Transverse colon (tissue), 4 donors: ENCODE measurements around the gene SMARCE1.

ENCODE experiments used
- CTCF ChIP-seq, 5 experiments: fragments of 200-600 bp in 3 of 5; fragments of 450-650 bp in 2 of 5; sonication (generic) in 3 of 5; IDR thresholded peaks; 1 replicate in 2 of 5; 2 replicates in 3 of 5; pipeline ENCODE4 v1.5.1; 2016 to 2017; ENCODE audit warnings: antibody characterized with exemption in 5 of 5, inconsistent platforms in 3 of 5, mild to moderate bottlenecking in 2 of 5, moderate library complexity in 1 of 5
- EP300 ChIP-seq: sonication (generic); formaldehyde crosslinking; IDR thresholded peaks from one replicate; pipeline ENCODE4 v1.6.1; 2017; ENCODE audit warnings: antibody characterized with exemption, low read depth
- POLR2A ChIP-seq: fragments of 450-650 bp; IDR thresholded peaks from one replicate; pipeline ENCODE4 v1.6.1; 2016; ENCODE audit warnings: antibody characterized with exemption, mild to moderate bottlenecking, moderate library complexity
- POLR2AphosphoS5 ChIP-seq, 3 donors: sonication (generic); formaldehyde crosslinking; IDR thresholded peaks; one replicate each; pipeline ENCODE4 v1.6.1; 2016; ENCODE audit warnings: antibody characterized with exemption in 3 of 3

- TF ChIP-seq CTCF (IDR thresholded peaks at IDR 0.05) (no peak), POLR2AphosphoS5 (IDR thresholded peaks at IDR 0.05) (no peak), POLR2A (no peak), EP300 (no peak)
Observed at GRCh38 chr17:40686192-40686591, 38.6 kb upstream of the SMARCE1 start.
